ENCODE results near the gene TRAPPC12. TPM values are rescaled to one million over a fixed set of nuclear protein-coding genes. Genes with fewer than 3 reads are reported as not detected.

Gene TRAPPC12
- polyA plus RNA-seq, 10 donors, result 51.0 to 88.1 (median 61.9) TPM

GRCh38 chr2:3405876-3406275 lies 26.4 kb downstream of the TRAPPC12 start:
- peak in 1 of 3 donors; percentile 5 for DNase-seq

DNA sequence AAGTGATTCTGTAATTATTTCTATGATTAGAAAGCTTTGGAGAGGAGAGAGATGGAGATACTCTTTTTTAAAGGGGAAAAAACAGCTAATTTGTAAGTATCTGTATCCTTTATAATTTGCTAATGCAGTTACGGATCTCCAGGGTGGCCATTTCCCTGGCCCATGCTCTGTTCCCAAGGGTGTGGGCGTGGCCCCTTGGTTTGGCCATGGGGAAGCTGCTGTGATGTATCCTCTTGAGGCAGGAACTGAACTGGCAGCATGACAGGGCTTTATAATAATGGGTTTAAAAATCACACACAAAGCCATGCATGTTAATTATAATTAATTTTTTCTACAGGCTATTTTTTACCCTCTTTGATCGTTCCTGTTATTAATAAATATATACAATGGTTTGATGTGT lies 27.0 kb downstream of the TRAPPC12 start:
- DNase-seq, result no peak

DNA sequence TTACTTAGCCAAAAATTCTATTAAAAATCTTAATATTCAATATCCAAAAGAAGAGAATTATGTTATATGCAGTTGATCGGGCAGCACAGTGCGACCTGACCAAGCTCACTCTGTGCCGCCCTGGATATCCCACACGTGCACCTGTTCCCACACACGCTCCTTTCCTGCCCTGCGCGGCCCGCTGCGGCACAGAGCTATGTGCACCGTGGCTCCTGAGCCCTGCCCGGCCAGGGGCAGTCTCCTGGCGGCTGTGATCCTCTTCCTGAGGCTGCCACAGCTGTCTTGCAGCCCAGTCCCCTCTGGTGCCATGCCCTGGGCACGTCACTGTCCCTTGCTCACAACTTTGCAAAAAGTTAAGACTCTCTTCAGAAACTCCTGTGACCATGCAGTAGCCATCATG lies 29.3 kb downstream of the TRAPPC12 start:
- DNase-seq, result no peak

- no peak for DNase-seq
Measured at GRCh38 chr2:3409627-3410170, 30.2 kb downstream of the TRAPPC12 start.

GRCh38 chr2:3411103-3411502 lies 31.6 kb downstream of the TRAPPC12 start:
- no peak for DNase-seq

DNA sequence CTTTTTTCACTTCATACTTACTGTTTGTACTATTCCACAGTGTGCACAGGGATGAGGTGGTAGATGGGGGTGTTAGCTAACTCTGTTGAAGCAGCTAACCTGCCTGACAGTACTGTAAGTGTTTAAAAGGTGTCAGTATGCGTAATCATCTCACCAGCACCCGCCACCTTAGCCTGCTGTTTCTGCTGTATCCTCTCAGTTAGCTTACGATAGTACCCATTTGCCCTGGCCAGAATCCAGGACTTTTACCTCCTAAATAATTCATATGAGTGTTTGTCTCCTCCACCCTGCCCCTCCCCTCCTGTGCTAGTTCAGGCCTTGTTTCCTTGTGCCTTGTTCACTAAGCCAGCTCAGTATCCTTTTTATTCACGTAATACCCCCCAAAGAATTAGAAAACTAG lies 34.2 kb downstream of the TRAPPC12 start:
- no peak for DNase-seq

- DNase-seq, result no peak
Measured at GRCh38 chr2:3414133-3414860, 34.8 kb downstream of the TRAPPC12 start.

- DNase-seq, result no peak
Measured at GRCh38 chr2:3418766-3419404, 39.4 kb downstream of the TRAPPC12 start.

GRCh38 chr2:3420076-3420768 lies 40.7 kb downstream of the TRAPPC12 start:
- no peak for DNase-seq

GRCh38 chr2:3420769-3421397 lies 41.4 kb downstream of the TRAPPC12 start:
- no peak for DNase-seq

- DNase-seq, result no peak
Measured at GRCh38 chr2:3421580-3421979, 42.1 kb downstream of the TRAPPC12 start.

DNA sequence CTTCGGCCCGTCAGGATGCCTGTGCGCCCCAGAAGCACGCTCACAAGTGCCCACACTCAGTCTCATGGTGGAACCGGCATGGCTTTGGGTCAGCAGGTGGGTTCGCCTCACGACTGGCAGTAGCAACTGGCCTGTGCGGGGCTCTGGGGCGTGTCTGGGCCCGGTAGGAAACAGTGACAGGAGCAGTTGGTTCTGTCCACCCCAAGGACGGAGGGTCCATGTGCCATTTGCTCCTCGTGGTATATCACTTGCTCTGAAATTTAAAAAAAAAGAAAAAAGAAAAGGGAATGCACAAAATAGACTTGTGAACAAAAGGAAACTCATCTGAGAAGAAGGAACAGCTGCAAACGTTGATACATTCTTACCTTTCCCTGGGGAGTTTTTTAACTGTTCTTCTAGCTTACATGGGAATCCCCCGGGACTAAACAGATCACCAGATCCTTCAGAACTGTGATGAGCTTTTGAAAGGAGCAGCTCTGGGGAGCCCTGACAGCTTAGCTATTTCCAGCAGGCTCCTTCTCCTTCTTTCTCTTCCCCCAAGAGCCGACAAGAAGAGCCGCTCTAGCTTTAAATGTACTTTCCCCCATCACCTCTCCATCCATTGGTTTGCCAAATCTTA lies 42.8 kb downstream of the TRAPPC12 start:
- DNase-seq, result no peak

- DNase-seq, result peak in 2 of 3 donors; percentile 38 to 63
Measured at GRCh38 chr2:3423492-3424170, 44.1 kb downstream of the TRAPPC12 start.

- DNase-seq, result no peak
Measured at GRCh38 chr2:3424171-3424795, 44.8 kb downstream of the TRAPPC12 start.

DNA sequence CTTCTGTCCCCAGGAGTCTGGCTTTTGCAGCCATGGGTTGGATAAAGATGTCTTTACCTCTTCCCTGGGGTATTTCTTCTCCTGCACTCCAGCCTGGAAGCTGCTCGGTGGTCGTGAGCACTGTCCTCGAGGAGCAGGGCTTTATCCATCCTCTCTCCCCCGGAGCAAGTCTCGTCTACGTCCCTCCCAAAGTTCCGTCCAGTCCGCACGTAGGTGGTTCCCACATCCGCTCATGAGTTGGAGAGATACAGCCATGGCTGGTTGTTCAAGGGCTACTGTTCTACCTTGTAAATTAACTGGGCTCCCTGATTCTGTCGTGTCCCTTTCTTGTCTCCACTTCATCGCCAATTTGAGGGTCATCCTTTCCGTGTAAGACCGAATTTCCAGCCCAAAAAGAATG lies 47.1 kb downstream of the TRAPPC12 start:
- DNase-seq, result no peak

DNA sequence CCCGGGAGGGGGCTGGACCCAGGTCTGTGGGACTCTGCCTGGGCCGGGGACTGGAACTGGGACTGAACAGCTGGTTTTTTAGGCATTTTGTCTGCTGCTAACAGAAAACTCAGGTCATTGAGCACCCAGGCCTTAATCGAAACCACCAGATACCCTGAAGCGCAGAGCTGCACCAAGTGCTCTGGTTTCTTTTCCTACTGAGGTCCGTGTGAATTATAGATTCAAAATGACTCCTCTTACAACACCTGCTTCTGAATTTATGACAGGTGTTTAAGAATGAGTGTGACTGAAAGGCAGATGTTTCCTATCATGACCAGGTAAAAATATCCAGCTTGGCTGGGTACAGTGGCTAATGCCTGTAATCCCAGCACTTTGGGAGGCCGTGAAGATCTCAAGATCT lies 47.8 kb downstream of the TRAPPC12 start:
- DNase-seq, result no peak

DNA sequence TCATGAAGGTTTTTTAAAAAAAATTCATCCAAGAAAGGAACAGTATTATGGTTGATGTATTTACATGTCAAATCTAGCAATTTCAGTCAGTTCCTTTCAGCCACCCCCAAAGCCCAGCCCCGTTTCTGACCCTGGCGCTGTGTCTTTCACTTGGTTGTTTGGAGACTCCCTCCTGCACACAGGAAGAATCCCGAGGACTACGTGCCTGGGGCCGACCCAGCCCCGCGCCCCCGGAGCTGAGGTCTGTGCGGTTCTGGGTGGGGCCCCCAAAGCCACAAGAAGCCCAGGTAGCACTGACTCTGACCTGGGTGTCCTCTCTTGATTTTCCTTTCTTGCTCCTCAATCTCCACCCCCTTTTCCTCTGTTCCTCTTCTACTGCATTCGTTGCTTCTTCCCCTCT lies 49.1 kb downstream of the TRAPPC12 start:
- no peak for DNase-seq

DNA sequence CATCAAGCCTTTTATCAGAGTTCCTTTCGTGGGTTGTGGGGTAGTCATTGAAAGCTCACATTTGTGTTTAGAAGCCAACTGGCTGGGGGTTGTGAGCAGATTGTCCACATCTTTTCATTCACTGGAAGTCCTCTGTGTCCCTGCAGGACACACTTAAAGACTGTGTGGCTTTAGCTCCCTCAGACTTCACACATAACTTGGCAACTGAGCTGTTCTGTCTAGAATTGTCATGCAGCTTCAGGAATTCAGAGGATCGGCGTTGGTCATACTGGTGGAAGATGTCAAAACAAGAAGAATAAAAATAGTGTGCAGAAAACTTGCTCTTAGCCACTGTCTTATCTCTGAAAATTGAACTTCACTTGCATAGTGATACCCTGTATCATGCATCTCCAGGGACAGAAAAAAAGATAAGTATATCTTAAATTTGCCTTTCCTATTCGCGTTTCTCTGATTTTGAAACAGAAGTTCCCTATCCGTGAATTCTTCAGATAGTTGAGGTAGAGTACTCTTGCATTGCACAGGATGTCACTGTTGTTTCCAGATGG lies 49.6 kb downstream of the TRAPPC12 start:
- DNase-seq, result no peak

DNA sequence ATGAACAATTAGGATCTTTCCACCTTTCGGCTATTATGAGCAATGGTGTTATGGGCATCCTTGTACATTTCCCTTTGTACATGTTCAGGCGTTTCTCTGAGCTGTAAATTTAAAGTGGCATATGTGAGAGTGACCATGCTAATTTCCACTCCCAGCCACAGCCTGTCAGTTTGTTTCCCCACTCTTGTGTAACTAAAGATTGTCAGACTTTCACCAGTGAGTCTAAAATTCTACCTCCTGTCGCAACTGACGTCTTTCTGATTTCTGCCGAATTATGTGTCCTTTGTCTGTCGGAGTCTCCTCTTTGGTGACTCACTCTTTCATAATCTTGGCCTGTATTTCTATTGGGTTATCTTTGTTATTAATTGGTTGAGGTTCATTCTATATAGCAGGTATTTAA lies 50.7 kb downstream of the TRAPPC12 start:
- DNase-seq, result no peak

DNA sequence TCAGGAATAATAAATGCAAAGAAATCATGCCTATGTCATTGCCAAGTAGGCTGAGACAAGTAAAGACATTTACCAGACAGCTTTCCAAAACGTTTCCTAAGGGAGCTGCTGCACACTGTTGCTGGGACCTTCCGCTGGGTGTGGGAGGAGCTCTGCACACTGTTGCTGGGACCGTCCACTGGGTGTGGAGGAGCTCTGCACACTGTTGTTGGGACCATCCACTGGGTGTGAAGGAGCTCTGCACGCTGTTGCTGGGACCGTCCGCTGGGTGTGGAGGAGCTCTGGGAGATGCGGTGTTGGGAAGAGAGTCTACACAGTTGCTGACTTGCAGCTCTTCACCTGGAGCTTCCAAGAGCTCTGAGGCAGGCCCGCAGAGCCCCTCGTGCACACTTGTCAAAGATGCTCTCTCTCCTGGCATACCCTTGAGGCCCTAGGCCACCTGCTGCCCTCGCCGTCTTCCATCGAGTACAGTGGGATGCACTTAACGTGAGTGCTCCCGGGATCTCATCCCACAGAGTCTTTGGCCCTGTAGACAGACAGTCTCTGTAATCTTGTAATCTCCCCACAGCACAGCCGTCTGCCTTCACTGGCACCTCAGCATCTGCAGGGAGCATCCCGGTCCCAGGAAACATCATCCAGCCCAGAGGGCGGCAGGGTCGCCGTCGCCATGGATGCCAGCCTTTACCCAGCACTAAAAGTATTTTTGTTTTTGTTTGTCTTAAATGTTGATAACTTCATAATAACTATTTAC lies 51.4 kb downstream of the TRAPPC12 start:
- DNase-seq, result no peak

Measured in muscle of back (tissue), 11 donors.